GM19023 (cell line): ENCODE measurements around the gene TBC1D26.
"Not testable (repeated sequence)": the region's sequence is repeated elsewhere in the genome, so short reads cannot be mapped to it uniquely, and the experiment has no call there.

Experiments used
- ATAC-seq: cut with Tn5 transposase; IDR thresholded peaks from one replicate; pipeline ENCODE4 v1.9.1; 2021; ENCODE audit warnings: mild to moderate bottlenecking, moderate library complexity; ENCODE audit not compliant: unreplicated experiment

TBC1D26 gene

GRCh38 chr17:15742921-15743320, 10.8 kb downstream of the TBC1D26 start:
- no peak for ATAC-seq

- no peak for ATAC-seq
Measured at GRCh38 chr17:15744074-15744676, 12.1 kb downstream of the TBC1D26 start.

- no peak for ATAC-seq
Measured at GRCh38 chr17:15744885-15745284, 12.8 kb downstream of the TBC1D26 start.

GRCh38 chr17:15749403-15749802, 17.3 kb downstream of the TBC1D26 start:
- not testable (repeated sequence) for ATAC-seq

GRCh38 chr17:15768865-15769533, 36.9 kb downstream of the TBC1D26 start:
- ATAC-seq, result not testable (repeated sequence)

- not testable (repeated sequence) for ATAC-seq
Measured at GRCh38 chr17:15770679-15771078, 38.6 kb downstream of the TBC1D26 start.

- ATAC-seq, result no peak
Measured at GRCh38 chr17:15776871-15777270, 44.8 kb downstream of the TBC1D26 start.

- no peak for ATAC-seq
Measured at GRCh38 chr17:15777297-15777696, 45.2 kb downstream of the TBC1D26 start.

- no peak for ATAC-seq
Measured at GRCh38 chr17:15777717-15778116, 45.6 kb downstream of the TBC1D26 start.

GRCh38 chr17:15779119-15779518, 47.0 kb downstream of the TBC1D26 start:
- no peak for ATAC-seq

GRCh38 chr17:15780188-15780587, 48.1 kb downstream of the TBC1D26 start:
- ATAC-seq, result no peak

GRCh38 chr17:15782866-15783265, 50.8 kb downstream of the TBC1D26 start:
- no peak for ATAC-seq

- no peak for ATAC-seq
Measured at GRCh38 chr17:15783461-15783860, 51.4 kb downstream of the TBC1D26 start.

GRCh38 chr17:15784351-15784750, 52.3 kb downstream of the TBC1D26 start:
- ATAC-seq, result not testable (repeated sequence)

- ATAC-seq, result not testable (repeated sequence)
Measured at GRCh38 chr17:15787363-15788075, 55.4 kb downstream of the TBC1D26 start.

GRCh38 chr17:15788365-15788764, 56.3 kb downstream of the TBC1D26 start:
- not testable (repeated sequence) for ATAC-seq
